ENCODE data around the gene MED12L.
A peak's percentile ranks its signal among the peaks of the same experiment; 100 is the strongest.

MED12L gene

GRCh38 chr3:151460228-151460627, 374.8 kb downstream of the MED12L start:
- H3K4me3 ChIP-seq (ENCODE audit: low read depth, low read length): peak overlapping the region; percentile 67
- TF ChIP-seq CTCF (conservative IDR thresholded peaks at IDR 0.05; ENCODE audit: low read depth, low read length): no peak
- peak; percentile 45 for DNase-seq (ENCODE audit: low read depth)

- H3K4me3 ChIP-seq (ENCODE audit: low read depth, low read length): peak within 1 kb of the TSS; percentile 67
- DNase-seq (ENCODE audit: low read depth): no peak
- no peak for TF ChIP-seq CTCF (conservative IDR thresholded peaks at IDR 0.05; ENCODE audit: low read depth, low read length)
Measured at GRCh38 chr3:151460774-151461450, 375.4 kb downstream of the MED12L start, which contains the start of gene IGSF10. Gene IGSF10, minus strand, starts transcription at chr3:151461061. Its CDS starts 2,352 bp downstream, at chr3:151458709.

- DNase-seq (ENCODE audit: low read depth): no peak
- no peak for TF ChIP-seq CTCF (conservative IDR thresholded peaks at IDR 0.05; ENCODE audit: low read depth, low read length)
- no peak overlapping the region for H3K4me3 ChIP-seq (ENCODE audit: low read depth, low read length)
Measured at GRCh38 chr3:151462278-151462780, 376.9 kb downstream of the MED12L start.

- DNase-seq (ENCODE audit: low read depth): no peak
Measured at GRCh38 chr3:151462991-151463390, 377.5 kb downstream of the MED12L start.

GRCh38 chr3:151467069-151467468, 381.6 kb downstream of the MED12L start:
- TF ChIP-seq CTCF (conservative IDR thresholded peaks at IDR 0.05; ENCODE audit: low read depth, low read length): no peak
- H3K4me3 ChIP-seq (ENCODE audit: low read depth, low read length): no peak overlapping the region
- no peak for DNase-seq (ENCODE audit: low read depth)

More at GRCh38 chr3:151462991-151463390, 377.5 kb downstream of the MED12L start:
- no peak for TF ChIP-seq CTCF (conservative IDR thresholded peaks at IDR 0.05; ENCODE audit: low read depth, low read length)
- no peak overlapping the region for H3K4me3 ChIP-seq (ENCODE audit: low read depth, low read length)

GRCh38 chr3:151468284-151468917, 382.9 kb downstream of the MED12L start:
- no peak overlapping the region for H3K4me3 ChIP-seq (ENCODE audit: low read depth, low read length)
- DNase-seq (ENCODE audit: low read depth): peak; percentile 83
- TF ChIP-seq CTCF (conservative IDR thresholded peaks at IDR 0.05; ENCODE audit: low read depth, low read length): peak; percentile 98

Measured in choroid plexus epithelial cell (primary cell).